GM18502 (cell line): ENCODE data around the gene SANBR.

Experiments
- ATAC-seq: cut with Tn5 transposase; IDR thresholded peaks from one replicate; pipeline ENCODE4 v1.9.1; 2021; ENCODE audit warnings: mild to moderate bottlenecking; ENCODE audit not compliant: unreplicated experiment, poor library complexity

SANBR gene

GRCh38 chr2:61085883-61086282 lies 20.2 kb downstream of the SANBR start:
- ATAC-seq, result no peak

DNA sequence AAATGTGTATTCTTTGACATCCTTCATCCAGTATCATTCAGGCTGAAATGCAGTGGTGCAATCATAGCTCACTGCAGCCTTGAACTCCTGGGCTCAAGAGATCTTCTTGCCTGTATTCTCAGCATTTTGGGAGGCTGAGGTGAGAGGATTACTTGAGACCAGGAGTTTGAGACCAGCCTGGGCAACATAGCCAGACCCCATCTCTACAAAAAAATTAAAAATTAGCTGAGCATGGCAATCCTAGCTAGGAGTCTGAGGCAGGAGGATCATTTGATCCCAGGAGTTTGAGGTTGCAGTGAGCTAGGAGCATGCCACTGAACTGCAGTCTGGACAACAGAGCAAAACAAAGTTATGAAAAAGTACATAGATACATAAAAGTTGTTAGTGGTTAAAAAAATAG lies 24.1 kb downstream of the SANBR start:
- no peak for ATAC-seq

- ATAC-seq, result no peak
These were observed 24.8 kb downstream of the SANBR start for GRCh38 chr2:61090386-61090921.

DNA sequence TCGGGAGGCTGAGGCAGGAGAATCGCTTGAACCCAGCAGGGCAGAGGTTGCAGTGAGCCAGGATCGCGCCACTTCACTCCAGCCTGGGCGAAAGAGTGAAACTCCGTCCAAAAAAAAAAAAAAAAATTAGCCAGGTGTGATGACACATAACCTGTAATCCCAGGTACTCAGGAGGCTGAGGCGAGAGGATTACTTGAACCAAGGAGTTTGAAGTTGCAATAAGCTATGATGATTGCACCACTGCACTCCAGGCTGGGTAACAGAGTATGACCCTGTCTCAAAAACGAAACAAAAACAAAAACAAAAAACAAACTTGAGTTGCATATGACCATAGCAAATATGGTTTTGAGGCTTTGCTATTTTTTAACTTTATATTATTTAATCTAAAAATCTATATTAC lies 25.8 kb downstream of the SANBR start:
- no peak for ATAC-seq

- no peak for ATAC-seq
These were observed 30.8 kb downstream of the SANBR start for GRCh38 chr2:61096438-61096837.

- ATAC-seq, result no peak
These were observed 35.1 kb downstream of the SANBR start for GRCh38 chr2:61100801-61101200.

- ATAC-seq, result no peak
These were observed 43.6 kb downstream of the SANBR start for GRCh38 chr2:61109291-61109690.

DNA sequence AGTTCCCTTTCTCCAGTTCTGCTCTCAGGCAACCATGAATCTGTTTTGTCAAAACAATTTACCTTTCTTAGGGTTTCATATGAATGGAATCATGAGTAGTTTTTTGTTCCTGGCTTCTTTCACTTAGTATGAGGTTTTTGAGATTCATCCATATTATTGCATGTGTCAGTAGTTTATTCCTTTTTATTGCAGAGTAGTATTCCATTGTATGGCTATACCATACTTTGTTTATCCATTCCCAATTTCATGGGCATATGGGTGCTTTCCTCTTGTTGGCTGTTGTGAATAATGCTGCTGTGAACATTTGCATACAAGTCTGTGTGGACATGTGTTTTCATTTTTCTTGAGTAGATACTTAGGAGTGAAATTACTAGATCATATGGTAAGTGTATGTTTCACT lies 46.0 kb downstream of the SANBR start:
- no peak for ATAC-seq

DNA sequence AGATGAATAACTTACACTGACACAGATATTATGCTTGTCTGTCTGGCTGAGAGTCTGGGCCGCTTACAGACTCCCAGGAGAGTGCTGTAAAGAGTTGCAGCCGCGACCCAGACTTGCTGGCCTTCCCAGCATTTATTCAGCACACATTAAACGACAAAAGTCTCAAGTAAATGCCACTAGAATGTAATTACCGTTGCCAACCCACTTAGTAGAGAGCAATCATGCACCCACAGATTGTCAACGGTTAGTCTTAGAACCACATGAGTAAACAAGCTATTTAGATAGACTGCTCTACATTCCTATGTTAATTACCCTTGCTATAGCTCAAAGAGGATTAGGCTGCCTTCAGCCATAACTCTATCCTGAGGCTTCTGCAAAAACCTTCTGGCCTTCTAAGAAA lies 48.5 kb downstream of the SANBR start:
- ATAC-seq, result no peak
